K562 (cell line): ENCODE results near the gene ZNF593OS. TPM values are rescaled to one million over a fixed set of nuclear protein-coding genes. Genes with fewer than 3 reads are reported as not detected.

Experiments
- ATAC-seq: fragments of 200-7000 bp; cut with Tn5 transposase; 3 replicates; pipeline ENCODE4 v1.9.1; 2020; ENCODE audit warnings: moderate library complexity
- BruUV-seq: library from RNA; stranded (reverse); fragments of 400-500 nt; replicated peaks from 2 replicates; lab custom pipeline; 2021; lab: Mats Ljungman, UMichigan
- CTCF ChIA-PET: fragments of 300-600 bp; formaldehyde crosslinking; extraction: SDS; loops from one replicate; lab custom pipeline; 2021; ENCODE audit warnings: low intra/inter-chr PET ratio; lab: Yijun Ruan, JAX
- POLR2A ChIA-PET: fragments of 300-600, 350-650 bp; sonication (Branson Sonifier 250); formaldehyde crosslinking; extraction: SDS; loops from one replicate; lab custom pipeline; 2021; ENCODE audit warnings: antibody characterized with exemption, inconsistent platforms; lab: Yijun Ruan, JAX
- DNase-seq, 4 experiments: peaks; one replicate each; pipeline versions ENCODE4 v3.0.0 to v3.0.0-alpha.2; 2011 to 2018; ENCODE audit warnings: low spot score in 3 of 4, mixed read lengths in 3 of 4; ENCODE audit errors: extremely low read depth in 1 of 4
- FAIRE-seq: peaks from 2 replicates; lab custom pipeline; 2011; peaks lifted over from hg19 to GRCh38; lab: Jason Lieb, UNC
- H2AFZ ChIP-seq: 2 replicates; pipeline ENCODE4 v1.6.0; 2011; ENCODE audit warnings: low read depth, low read length, control low read depth, inconsistent platforms
- H3K27ac ChIP-seq: fragments of 200-600 bp; 3 replicates; pipeline ENCODE4 v1.8.0; 2011; ENCODE audit warnings: low read depth, mild to moderate bottlenecking, control low read depth, inconsistent platforms, low read length, moderate library complexity, mixed read lengths; ENCODE audit errors: extremely low read depth
- H3K27me3 ChIP-seq, 2 experiments: fragments of 300-600 bp in 1 of 2; 2 replicates in 1 of 2; 3 replicates in 1 of 2; pipeline versions ENCODE4 v1.6.0 to v1.8.0; 2011; ENCODE audit warnings: inconsistent platforms in 2 of 2, low read length in 2 of 2, mild to moderate bottlenecking in 1 of 2, mixed read lengths in 1 of 2, moderate library complexity in 1 of 2; ENCODE audit not compliant: control insufficient read depth in 2 of 2, insufficient read depth in 2 of 2
- H3K36me3 ChIP-seq: fragments of 300-600 bp; 3 replicates; pipeline ENCODE4 v1.8.0; 2011; ENCODE audit warnings: mild to moderate bottlenecking, low read length, inconsistent platforms; ENCODE audit not compliant: control insufficient read depth, insufficient read depth
- H3K4me1 ChIP-seq, 2 experiments: fragments of 200-600 bp in 1 of 2; replicated peaks in 1 of 2; 2 replicates in 1 of 2; 3 replicates in 1 of 2; pipeline versions ENCODE4 v1.5.1 to v1.8.0; 2011; ENCODE audit warnings: inconsistent platforms in 2 of 2, low read length in 2 of 2, mild to moderate bottlenecking in 1 of 2, mixed read lengths in 1 of 2, moderate library complexity in 1 of 2; ENCODE audit not compliant: control insufficient read depth in 2 of 2, insufficient read depth in 2 of 2
- H3K4me2 ChIP-seq: 2 replicates; pipeline ENCODE4 v1.6.1; 2011; ENCODE audit warnings: low read length, control low read depth, inconsistent platforms, mixed read lengths; ENCODE audit not compliant: insufficient read depth
- H3K4me3 ChIP-seq: fragments of 200-600 bp; sonication (generic), shearing (Covaris generic); 2 replicates; pipeline ENCODE4 v1.5.1; 2016; ENCODE audit warnings: control low read depth, inconsistent platforms
- H3K79me2 ChIP-seq: fragments of 200-600 bp; 3 replicates; pipeline ENCODE4 v1.8.0; 2011; ENCODE audit warnings: low read length, inconsistent platforms; ENCODE audit not compliant: control insufficient read depth, insufficient read depth
- H3K9ac ChIP-seq, 2 experiments: 2 replicates each; pipeline versions ENCODE4 v1.6.0 to v1.6.1; 2011; ENCODE audit warnings: low read depth in 2 of 2, low read length in 2 of 2, control low read depth in 1 of 2, inconsistent platforms in 1 of 2, mild to moderate bottlenecking in 1 of 2, mixed read lengths in 1 of 2; ENCODE audit not compliant: insufficient read depth in 1 of 2
- H3K9me1 ChIP-seq: one replicate; pipeline ENCODE4 v1.6.0; 2011; ENCODE audit warnings: inconsistent platforms, mild to moderate bottlenecking, low read length, moderate library complexity; ENCODE audit not compliant: control insufficient read depth, insufficient read depth
- H3K9me3 ChIP-seq: replicated peaks from 2 replicates; pipeline ENCODE4 v1.5.1; 2011; ENCODE audit warnings: low read depth, low read length, inconsistent platforms; ENCODE audit not compliant: control insufficient read depth, insufficient read depth
- H4K20me1 ChIP-seq: replicated peaks from 2 replicates; pipeline ENCODE4 v1.6.1; 2011; ENCODE audit warnings: low read length, inconsistent platforms, mixed read lengths; ENCODE audit not compliant: control insufficient read depth, insufficient read depth
- CCAR2 ChIP-seq: fragments of 200-400 bp; formaldehyde crosslinking; IDR thresholded peaks from 2 replicates; pipeline ENCODE4 v1.6.1; 2017; ENCODE audit warnings: mild to moderate bottlenecking, low read depth, low read length
- DACH1 ChIP-seq: fragments of 450-650 bp; IDR thresholded peaks from 2 replicates; pipeline ENCODE4 v1.6.1; 2018; ENCODE audit not compliant: partially characterized antibody
- GABPB1 ChIP-seq: sonication (generic); formaldehyde crosslinking; IDR thresholded peaks from 2 replicates; pipeline ENCODE4 v1.8.0; 2022; ENCODE audit warnings: mild to moderate bottlenecking, missing genetic modification reagents
- GTF2B ChIP-seq: IDR thresholded peaks from 2 replicates; pipeline ENCODE4 v1.6.1; 2011; ENCODE audit not compliant: insufficient read length; ENCODE audit errors: extremely low read depth
- MAFG ChIP-seq: fragments of 450-650 bp; conservative IDR thresholded peaks from 2 replicates; pipeline ENCODE4 v1.6.1; 2016; ENCODE audit warnings: missing genetic modification characterization, missing compliant biosample characterization
- MCM5 ChIP-seq: fragments of 450-650 bp; IDR thresholded peaks from 2 replicates; pipeline ENCODE4 v1.6.1; 2016; ENCODE audit warnings: low read depth
- SMAD4 ChIP-seq: fragments of 250-450 bp; sonication (Bioruptor Pico); conservative IDR thresholded peaks from 2 replicates; pipeline ENCODE4 v1.8.0; 2021; ENCODE audit warnings: inconsistent platforms, mild to moderate bottlenecking, moderate library complexity
- TBP ChIP-seq: optimal IDR thresholded peaks from 2 replicates; pipeline ENCODE3; 2011; ENCODE audit warnings: low read depth, low read length, improper control_type of control experiment
- TEAD1 ChIP-seq, 2 experiments: fragments of 450-650 bp in 1 of 2; sonication (generic) in 1 of 2; formaldehyde crosslinking; IDR thresholded peaks; 2 replicates each; pipeline versions ENCODE4 v1.4.0 to v1.8.0; 2020 to 2022; ENCODE audit warnings: mild to moderate bottlenecking in 2 of 2, missing genetic modification reagents in 1 of 2
- THRAP3 ChIP-seq: fragments of 450-650 bp; IDR thresholded peaks from 2 replicates; pipeline ENCODE4 v1.6.1; 2016; ENCODE audit warnings: mild to moderate bottlenecking, inconsistent platforms, borderline replicate concordance
- WGBS: fragments of 100-300 bp; shearing (Covaris generic); methylation state at CpG from one replicate; pipeline ENCODE4 v1.1.6; 2016; ENCODE audit warnings: low coverage, mixed read lengths; ENCODE audit not compliant: insufficient coverage; ENCODE audit errors: missing lambda C conversion rate; 5-methylcytosine and 5-hydroxymethylcytosine counted together
- in situ Hi-C: fragments of 300-500 bp; cut with MboI; formaldehyde crosslinking; loops from 4 replicates; pipeline ENCODE4 v1.15.0; 2018; ENCODE audit warnings: inconsistent platforms, mixed read lengths
- intact Hi-C: fragments of 100-400 bp; cut with micrococcal nuclease; formaldehyde crosslinking; loops from 2 replicates; pipeline ENCODE4 v1.14.2; 2022
- polyA plus RNA-seq, 8 experiments: library from polyadenylated mRNA; depleted of rRNA in 4 of 8; stranded (reverse) in 5 of 8; unstranded in 3 of 8; fragments of >200 nt; fragmentation: Nextera tagmentation in 2 of 8; fragmentation: Illumina TruSeq in 1 of 8; extraction: Ambion mirVana in 2 of 8; extraction: Trizol in 1 of 8; gene quantifications; 2 replicates each; pipeline versions ENCODE4 v1.2.1 to v1.2.3, GENCODE V29; 2011 to 2014; ENCODE audit warnings: inconsistent platforms in 1 of 8, missing spikeins in 1 of 8
- total RNA-seq, 7 experiments: library from RNA; depleted of rRNA in 6 of 7; stranded (reverse); fragments of >200 nt in 6 of 7; fragmentation: Illumina TruSeq in 2 of 7; extraction: Trizol in 2 of 7; gene quantifications; 2 replicates each; pipeline versions ENCODE4 v1.2.1 to v1.2.3, GENCODE V29; 2011 to 2021; ENCODE audit warnings: low replicate concordance in 1 of 7
- TF ChIP-seq, protein P1 (sequence below): fragments of 450-650 bp; IDR thresholded peaks from 2 replicates; pipeline ENCODE4 v1.6.1; 2018; ENCODE audit not compliant: partially characterized antibody

Gene ZNF593OS
- total and polyA plus RNA-seq, 9 of the 15 experiments (the other 6 are each of a cell fraction or from before 2014, with no cell fraction given), result 0.24 to 0.27 TPM; not detected in 7

GRCh38 chr1:26215246-26215645 is 43.6 kb upstream of the ZNF593OS start:
- H4K20me1 ChIP-seq, result no peaks in the 10 kb centered on the region
- in situ Hi-C loops (no loop called here), intact Hi-C loops (no loop called here)
- H3K27ac ChIP-seq, result no peak overlapping the region
- WGBS, result 16% methylated on average over 3 of the region's 3 CpGs
- no peak overlapping the region for H3K4me2 ChIP-seq
- DNase-seq (no peak), FAIRE-seq (no peak), ATAC-seq (no peak)
- no peaks in the 10 kb centered on the region for H3K79me2 ChIP-seq
- no peak overlapping the region for H2AFZ ChIP-seq
- CTCF ChIA-PET, result no interaction called here
- no peaks in the 10 kb centered on the region for H3K9me1 ChIP-seq
- H3K27me3 ChIP-seq, result 0 out of 5 replicates have a peak, but pooled peaks cover 2 to 3% of the 10 kb centered on the region in 2 experiments
- BruUV-seq, result no TSS peak
- H3K9ac ChIP-seq, result no peak overlapping the region; a peak in 1 of 4 replicates
- TF ChIP-seq, protein P1, sequence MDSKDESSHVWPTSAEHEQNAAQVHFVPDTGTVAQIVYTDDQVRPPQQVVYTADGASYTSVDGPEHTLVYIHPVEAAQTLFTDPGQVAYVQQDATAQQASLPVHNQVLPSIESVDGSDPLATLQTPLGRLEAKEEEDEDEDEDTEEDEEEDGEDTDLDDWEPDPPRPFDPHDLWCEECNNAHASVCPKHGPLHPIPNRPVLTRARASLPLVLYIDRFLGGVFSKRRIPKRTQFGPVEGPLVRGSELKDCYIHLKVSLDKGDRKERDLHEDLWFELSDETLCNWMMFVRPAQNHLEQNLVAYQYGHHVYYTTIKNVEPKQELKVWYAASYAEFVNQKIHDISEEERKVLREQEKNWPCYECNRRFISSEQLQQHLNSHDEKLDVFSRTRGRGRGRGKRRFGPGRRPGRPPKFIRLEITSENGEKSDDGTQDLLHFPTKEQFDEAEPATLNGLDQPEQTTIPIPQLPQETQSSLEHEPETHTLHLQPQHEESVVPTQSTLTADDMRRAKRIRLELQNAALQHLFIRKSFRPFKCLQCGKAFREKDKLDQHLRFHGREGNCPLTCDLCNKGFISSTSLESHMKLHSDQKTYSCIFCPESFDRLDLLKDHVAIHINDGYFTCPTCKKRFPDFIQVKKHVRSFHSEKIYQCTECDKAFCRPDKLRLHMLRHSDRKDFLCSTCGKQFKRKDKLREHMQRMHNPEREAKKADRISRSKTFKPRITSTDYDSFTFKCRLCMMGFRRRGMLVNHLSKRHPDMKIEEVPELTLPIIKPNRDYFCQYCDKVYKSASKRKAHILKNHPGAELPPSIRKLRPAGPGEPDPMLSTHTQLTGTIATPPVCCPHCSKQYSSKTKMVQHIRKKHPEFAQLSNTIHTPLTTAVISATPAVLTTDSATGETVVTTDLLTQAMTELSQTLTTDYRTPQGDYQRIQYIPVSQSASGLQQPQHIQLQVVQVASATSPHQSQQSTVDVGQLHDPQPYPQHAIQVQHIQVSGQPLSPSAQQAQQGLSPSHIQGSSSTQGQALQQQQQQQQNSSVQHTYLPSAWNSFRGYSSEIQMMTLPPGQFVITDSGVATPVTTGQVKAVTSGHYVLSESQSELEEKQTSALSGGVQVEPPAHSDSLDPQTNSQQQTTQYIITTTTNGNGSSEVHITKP, result no peak
- TF ChIP-seq MCM5, result no peak
- no peak for TF ChIP-seq GABPB1 (CRISPR knock-in tag)
- no peak for TF ChIP-seq THRAP3
- TF ChIP-seq CCAR2, result no peak
- no peak for TF ChIP-seq TBP
- TF ChIP-seq SMAD4 (CRISPR knock-in tag), result no peak
- TF ChIP-seq GTF2B, result no peak
- TF ChIP-seq MAFG (tag), result no peak
- no peak for TF ChIP-seq DACH1
- no peak for TF ChIP-seq TEAD1 (CRISPR knock-in tag; IDR thresholded peaks at IDR 0.05)
- POLR2A ChIA-PET, result interaction anchor here (0.6 to 0.9 kb wide), 2 partner anchors 62 to 310 kb away, joined by 3 read pairs; no protein-coding TSS in a partner anchor
- no peaks in the 10 kb centered on the region for H3K9me3 ChIP-seq
- peaks cover 0 to 7% of the 10 kb centered on the region in 2 experiments; a peak in 3 of 5 replicates for H3K4me1 ChIP-seq
- H3K4me3 ChIP-seq, result no peak overlapping the region
- no peaks in the 10 kb centered on the region for H3K36me3 ChIP-seq
